ENCODE results near the gene ITPR2. TPM values are rescaled to one million over a fixed set of nuclear protein-coding genes. Genes with fewer than 3 reads are reported as not detected.

Gene ITPR2
- total RNA-seq, 4 donors from 2014 or later: 42.8 to 62.5 (median 52.1) TPM

GRCh38 chr12:26612203-26612602 lies 220.8 kb downstream of the ITPR2 start:
- DNase-seq (ENCODE audit: low spot score in 2 of 2): no peak
- TF ChIP-seq POLR2A (IDR thresholded peaks at IDR 0.05) (no peak), CTCF (IDR thresholded peaks at IDR 0.05) (no peak)
- intact Hi-C loops (cut with DNase I; ENCODE audit: low total_unique reads): no loop called here
- 70 to 92% methylated on average over 2 of the region's 2 CpGs for WGBS, 2 donors
- no peak overlapping the region for H3K4me3 ChIP-seq (ENCODE audit: low read depth, poor library complexity, severe bottlenecking)

GRCh38 chr12:26611598-26611997 lies 221.4 kb downstream of the ITPR2 start:
- intact Hi-C loops (cut with DNase I; ENCODE audit: low total_unique reads): no loop called here
- H3K4me3 ChIP-seq (ENCODE audit: low read depth, poor library complexity, severe bottlenecking): no peak overlapping the region
- DNase-seq (ENCODE audit: low spot score in 2 of 2): no peak
- TF ChIP-seq CTCF (IDR thresholded peaks at IDR 0.05): no peak
- no peak for TF ChIP-seq POLR2A (IDR thresholded peaks at IDR 0.05)
- 93 to 94% methylated on average over 6 of the region's 6 CpGs for WGBS, 2 donors

GRCh38 chr12:26610774-26611173 lies 222.2 kb downstream of the ITPR2 start:
- intact Hi-C loops (cut with DNase I; ENCODE audit: low total_unique reads): no loop called here
- no peak for DNase-seq (ENCODE audit: low spot score in 2 of 2)
- 96 to 98% methylated on average over 8 of the region's 8 CpGs for WGBS, 2 donors
- H3K4me3 ChIP-seq (ENCODE audit: low read depth, poor library complexity, severe bottlenecking): no peak overlapping the region
- no peak for TF ChIP-seq POLR2A (IDR thresholded peaks at IDR 0.05)
- TF ChIP-seq CTCF (IDR thresholded peaks at IDR 0.05): no peak

- DNase-seq (ENCODE audit: low spot score in 2 of 2): no peak
- intact Hi-C loops (cut with DNase I; ENCODE audit: low total_unique reads): no loop called here
- TF ChIP-seq POLR2A (IDR thresholded peaks at IDR 0.05) (no peak), CTCF (IDR thresholded peaks at IDR 0.05) (no peak)
- H3K4me3 ChIP-seq (ENCODE audit: low read depth, poor library complexity, severe bottlenecking): no peak overlapping the region
- 73 to 88% methylated on average over 1 of the region's 1 CpG for WGBS, 2 donors
Observed at GRCh38 chr12:26609986-26610385, 223.0 kb downstream of the ITPR2 start.

- H3K4me3 ChIP-seq (ENCODE audit: low read depth, poor library complexity, severe bottlenecking): no peak overlapping the region
- intact Hi-C loops (cut with DNase I; ENCODE audit: low total_unique reads): no loop called here
- DNase-seq (ENCODE audit: low spot score in 2 of 2): no peak
- WGBS, 2 donors: 74 to 89% methylated on average over 2 of the region's 2 CpGs
- TF ChIP-seq POLR2A (IDR thresholded peaks at IDR 0.05) (no peak), CTCF (IDR thresholded peaks at IDR 0.05) (no peak)
Observed at GRCh38 chr12:26608706-26609105, 224.3 kb downstream of the ITPR2 start.

GRCh38 chr12:26608273-26608672 lies 224.7 kb downstream of the ITPR2 start:
- TF ChIP-seq CTCF (IDR thresholded peaks at IDR 0.05) (no peak), POLR2A (IDR thresholded peaks at IDR 0.05) (no peak)
- intact Hi-C loops (cut with DNase I; ENCODE audit: low total_unique reads): no loop called here
- DNase-seq (ENCODE audit: low spot score in 2 of 2): no peak
- no peak overlapping the region for H3K4me3 ChIP-seq (ENCODE audit: low read depth, poor library complexity, severe bottlenecking)
- 93 to 96% methylated on average over 12 of the region's 12 CpGs for WGBS, 2 donors

Measured in lower leg skin (tissue), 4 donors.